22Rv1 (cell line): ENCODE results near the gene NMBR.
"Not testable (repeated sequence)": the region's sequence is repeated elsewhere in the genome, so short reads cannot be mapped to it uniquely, and the experiment has no call there.

Experiments used
- H3K27ac ChIP-seq: fragments of 450-650 bp; 2 replicates; pipeline ENCODE4 v1.5.1; 2017
- CTCF ChIP-seq: fragments of 450-650 bp; IDR thresholded peaks from 2 replicates; pipeline ENCODE4 v1.5.1; 2017; ENCODE audit warnings: mild to moderate bottlenecking
- ZFX ChIP-seq: fragments of 450-650 bp; IDR thresholded peaks from 2 replicates; pipeline ENCODE4 v1.6.1; 2017; ENCODE audit warnings: antibody characterized with exemption, borderline replicate concordance

Gene NMBR

GRCh38 chr6:142171351-142171750 is 24.4 kb upstream of the NMBR start:
- H3K27ac ChIP-seq: peak overlapping the region; percentile 66
- TF ChIP-seq ZFX (no peak), CTCF (no peak)

- TF ChIP-seq ZFX (no peak), CTCF (no peak)
- no peak overlapping the region for H3K27ac ChIP-seq
Observed at GRCh38 chr6:142167486-142167885, 20.6 kb upstream of the NMBR start.

GRCh38 chr6:142167071-142167470 is 20.1 kb upstream of the NMBR start:
- no peak overlapping the region for H3K27ac ChIP-seq
- TF ChIP-seq ZFX (no peak), CTCF (no peak)

- TF ChIP-seq CTCF (no peak), ZFX (no peak)
Observed at GRCh38 chr6:142165227-142165626, 18.3 kb upstream of the NMBR start.

GRCh38 chr6:142162780-142163179 is 15.9 kb upstream of the NMBR start:
- TF ChIP-seq CTCF (no peak), ZFX (no peak)
- peak overlapping the region; percentile 59 for H3K27ac ChIP-seq

More at GRCh38 chr6:142165227-142165626, 18.3 kb upstream of the NMBR start:
- no peak overlapping the region for H3K27ac ChIP-seq

- TF ChIP-seq CTCF: peak; percentile 24
Observed at GRCh38 chr6:142156758-142157068, 9.8 kb upstream of the NMBR start.

GRCh38 chr6:142155895-142156757 is 9.2 kb upstream of the NMBR start:
- TF ChIP-seq ZFX: no peak
- peak; percentile 66 for TF ChIP-seq CTCF
- H3K27ac ChIP-seq: no peak overlapping the region

More at GRCh38 chr6:142156758-142157068, 9.8 kb upstream of the NMBR start:
- not testable (repeated sequence) for H3K27ac ChIP-seq
